IMR-90 (cell line): ENCODE measurements around the gene MICU1. TPM values are rescaled to one million over a fixed set of nuclear protein-coding genes. Genes with fewer than 3 reads are reported as not detected.

Experiments
- ATAC-seq: fragments of 200-7000 bp; cut with Tn5 transposase; 2 replicates; pipeline ENCODE4 v1.9.1; 2020; ENCODE audit warnings: low read depth, mild to moderate bottlenecking, moderate library complexity
- BruUV-seq: library from RNA; stranded (reverse); fragments of 400-500 nt; replicated peaks from 2 replicates; lab custom pipeline; 2021; lab: Mats Ljungman, UMichigan
- CTCF ChIA-PET: fragments of 300-600 bp; formaldehyde crosslinking; extraction: SDS; loops from one replicate; lab custom pipeline; 2021; ENCODE audit warnings: antibody characterized with exemption; lab: Yijun Ruan, JAX
- POLR2A ChIA-PET: fragments of 300-600 bp; sonication (Branson Sonifier 250); formaldehyde crosslinking; loops from one replicate; lab custom pipeline; 2022; ENCODE audit warnings: antibody characterized with exemption; ENCODE audit not compliant: unreplicated experiment; lab: Charles Lee
- DNase-seq: peaks from one replicate; pipeline ENCODE4 v3.0.0; 2013
- H2AFZ ChIP-seq: replicated peaks from 2 replicates; pipeline ENCODE3; 2013; ENCODE audit warnings: low read length, mild to moderate bottlenecking; ENCODE audit not compliant: poor library complexity
- H2AK5ac ChIP-seq: 2 replicates; pipeline ENCODE4 v1.6.1; 2013; ENCODE audit warnings: low read depth, low read length, inconsistent platforms
- H2AK9ac ChIP-seq: replicated peaks from 2 replicates; pipeline ENCODE3; 2013; ENCODE audit warnings: mild to moderate bottlenecking, low read depth, low read length, moderate library complexity; ENCODE audit not compliant: poor library complexity
- H2BK120ac ChIP-seq: 2 replicates; pipeline ENCODE4 v1.6.1; 2013; ENCODE audit warnings: low read depth, low read length, inconsistent platforms
- H2BK15ac ChIP-seq: 3 replicates; pipeline ENCODE4 v1.6.1; 2013; ENCODE audit warnings: low read depth, low read length, inconsistent platforms
- H2BK20ac ChIP-seq: 2 replicates; pipeline ENCODE4 v1.6.1; 2013; ENCODE audit warnings: low read depth, mild to moderate bottlenecking, inconsistent platforms, low read length, moderate library complexity
- H2BK5ac ChIP-seq: 2 replicates; pipeline ENCODE4 v1.6.1; 2013; ENCODE audit warnings: mild to moderate bottlenecking, low read depth, low read length, inconsistent platforms; ENCODE audit not compliant: poor library complexity, severe bottlenecking
- H3K14ac ChIP-seq: replicated peaks from 2 replicates; pipeline ENCODE4 v1.6.1; 2013; ENCODE audit warnings: low read depth, low read length, inconsistent platforms
- H3K18ac ChIP-seq: 2 replicates; pipeline ENCODE4 v1.6.1; 2013; ENCODE audit warnings: low read depth, low read length, control low read depth
- H3K23ac ChIP-seq: 2 replicates; pipeline ENCODE4 v1.6.1; 2013; ENCODE audit warnings: low read depth, low read length, inconsistent platforms
- H3K27ac ChIP-seq: 2 replicates; pipeline ENCODE4 v1.5.1; 2013; ENCODE audit warnings: mild to moderate bottlenecking, control low read depth, low read length; ENCODE audit not compliant: insufficient read depth
- H3K27me3 ChIP-seq: 2 replicates; pipeline ENCODE4 v1.6.1; 2013; ENCODE audit warnings: low read length; ENCODE audit not compliant: control insufficient read depth, insufficient read depth
- H3K36me3 ChIP-seq: 2 replicates; pipeline ENCODE4 v1.6.1; 2013; ENCODE audit warnings: low read length, mixed read lengths; ENCODE audit not compliant: control insufficient read depth, insufficient read depth
- H3K4ac ChIP-seq: 2 replicates; pipeline ENCODE4 v1.6.1; 2013; ENCODE audit warnings: low read depth, low read length, inconsistent platforms
- H3K4me1 ChIP-seq: 2 replicates; pipeline ENCODE4 v1.6.1; 2013; ENCODE audit warnings: low read length, mixed read lengths; ENCODE audit not compliant: control insufficient read depth, insufficient read depth
- H3K4me2 ChIP-seq: 2 replicates; pipeline ENCODE4 v1.6.1; 2013; ENCODE audit warnings: low read depth, mild to moderate bottlenecking, control low read depth, low read length, moderate library complexity
- H3K4me3 ChIP-seq: 2 replicates; pipeline ENCODE4 v1.5.1; 2013; ENCODE audit warnings: low read depth, mild to moderate bottlenecking, control low read depth, low read length, moderate library complexity; ENCODE audit not compliant: insufficient read depth
- H3K56ac ChIP-seq: 2 replicates; pipeline ENCODE4 v1.6.1; 2013; ENCODE audit warnings: low read length, inconsistent platforms; ENCODE audit not compliant: insufficient read depth; ENCODE audit errors: extremely low read depth
- H3K79me1 ChIP-seq, 2 experiments: 2 replicates each; pipeline ENCODE4 v1.6.1; 2013; ENCODE audit warnings: low read length in 2 of 2, inconsistent platforms in 1 of 2, low read depth in 1 of 2
- H3K9ac ChIP-seq: 2 replicates; pipeline ENCODE4 v1.6.1; 2013; ENCODE audit warnings: low read depth, low read length, control low read depth
- H3K9me1 ChIP-seq: 2 replicates; pipeline ENCODE4 v1.6.1; 2013; ENCODE audit warnings: low read length, inconsistent platforms; ENCODE audit not compliant: insufficient read depth
- H3K9me3 ChIP-seq: 2 replicates; pipeline ENCODE4 v1.6.1; 2013; ENCODE audit warnings: low read length; ENCODE audit not compliant: control insufficient read depth, insufficient read depth
- H4K20me1 ChIP-seq: 2 replicates; pipeline ENCODE4 v1.6.1; 2013; ENCODE audit warnings: low read length, inconsistent platforms; ENCODE audit not compliant: insufficient read depth
- H4K5ac ChIP-seq: 2 replicates; pipeline ENCODE4 v1.6.1; 2013; ENCODE audit warnings: mild to moderate bottlenecking, low read depth, low read length, control low read depth
- H4K8ac ChIP-seq, 2 experiments: 2 replicates each; pipeline ENCODE4 v1.6.1; 2013; ENCODE audit warnings: low read depth in 2 of 2, low read length in 2 of 2, control low read depth in 1 of 2, inconsistent platforms in 1 of 2
- H4K91ac ChIP-seq: 2 replicates; pipeline ENCODE4 v1.6.1; 2013; ENCODE audit warnings: low read depth, low read length, inconsistent platforms; ENCODE audit not compliant: insufficient read depth
- BHLHE40 ChIP-seq: fragments of 150-350 bp; IDR thresholded peaks from 2 replicates; pipeline ENCODE4 v1.6.1; 2016; ENCODE audit warnings: mild to moderate bottlenecking, low read depth, low read length
- CEBPB ChIP-seq: IDR thresholded peaks from 2 replicates; pipeline ENCODE4 v1.6.1; 2012; ENCODE audit warnings: low read depth, low read length, improper control_type of control experiment
- CHD1 ChIP-seq: IDR thresholded peaks from 2 replicates; pipeline ENCODE4 v1.6.1; 2012; ENCODE audit warnings: low read depth, low read length, improper control_type of control experiment
- CTCF ChIP-seq: conservative IDR thresholded peaks from 2 replicates; pipeline ENCODE4 v1.5.1; 2012; ENCODE audit warnings: mild to moderate bottlenecking, low read depth, low read length, improper control_type of control experiment
- FOS ChIP-seq: fragments of 150-350 bp; IDR thresholded peaks from 2 replicates; pipeline ENCODE4 v1.6.1; 2016; ENCODE audit warnings: low read depth, low read length
- MXI1 ChIP-seq: IDR thresholded peaks from 2 replicates; pipeline ENCODE4 v1.6.1; 2012; ENCODE audit warnings: low read depth, mild to moderate bottlenecking, low read length, moderate library complexity, borderline replicate concordance
- RAD21 ChIP-seq: IDR thresholded peaks from 2 replicates; pipeline ENCODE4 v1.6.1; 2012; ENCODE audit warnings: low read length, improper control_type of control experiment
- RCOR1 ChIP-seq: IDR thresholded peaks from 2 replicates; pipeline ENCODE4 v1.6.1; 2012; ENCODE audit warnings: mild to moderate bottlenecking, low read length, improper control_type of control experiment; ENCODE audit not compliant: insufficient replicate concordance
- RFX5 ChIP-seq: IDR thresholded peaks from 2 replicates; pipeline ENCODE4 v1.8.0; 2012; ENCODE audit warnings: low read depth, mild to moderate bottlenecking, low read length, moderate library complexity
- USF2 ChIP-seq: fragments of 150-350 bp; IDR thresholded peaks from 2 replicates; pipeline ENCODE4 v1.6.1; 2017; ENCODE audit warnings: mild to moderate bottlenecking, antibody characterized with exemption, low read length, low read depth
- WGBS, 2 experiments: methylation state at CpG; one replicate each; pipeline versions ENCODE4 v1.1.5 to v1.1.7; 2013; ENCODE audit warnings: missing lambda C conversion rate in 2 of 2; ENCODE audit not compliant: insufficient read length in 1 of 2; ENCODE audit errors: extremely low coverage in 2 of 2; 5-methylcytosine and 5-hydroxymethylcytosine counted together
- dilution Hi-C: fragments of 300-500 bp; cut with HindIII; formaldehyde crosslinking; loops from one replicate; pipeline ENCODE4 v1.14.3; 2018; ENCODE audit warnings: low sequenced_read_pairs; ENCODE audit not compliant: unreplicated experiment
- in situ Hi-C: fragments of 300-500 bp; cut with MboI; formaldehyde crosslinking; loops from 3 replicates; pipeline ENCODE4 v1.14.3; 2019; ENCODE audit warnings: low sequenced_read_pairs, inconsistent platforms, mixed read lengths
- intact Hi-C: fragments of 100-400 bp; cut with micrococcal nuclease; formaldehyde crosslinking; loops from 2 replicates; pipeline ENCODE4 v1.10.0; 2022
- polyA plus RNA-seq, 3 experiments: library from polyadenylated mRNA; depleted of rRNA; stranded (reverse); fragments of >200 nt; gene quantifications; 2 replicates each; pipeline ENCODE4 v1.2.3, GENCODE V29; 2012; ENCODE audit warnings: low replicate concordance in 1 of 3
- total RNA-seq: library from RNA; depleted of rRNA; stranded (reverse); fragments of >200 nt; gene quantifications from 2 replicates; pipeline ENCODE4 v1.2.3, GENCODE V29; 2012

Gene MICU1
- total and polyA plus RNA-seq, 2 of the 4 experiments (the other 2 are of a cell fraction) = 43.6 to 44.7 TPM

- Histone ChIP-seq H3K9me3 (no peaks in the 10 kb centered on the region), H3K23ac (no peak overlapping the region), H3K4ac (no peak overlapping the region), H2BK5ac (no peak overlapping the region), H3K9ac (no peak overlapping the region), H4K91ac (no peak overlapping the region), H2BK20ac (no peak overlapping the region), H2AK5ac (no peak overlapping the region), H3K27ac (no peak overlapping the region), H3K9me1 (no peaks in the 10 kb centered on the region; the same call in 1 of the 2 replicates), H3K4me3 (no peak overlapping the region), H3K27me3 (no peaks in the 10 kb centered on the region), H3K36me3 (peaks cover 4% of the 10 kb centered on the region; the same call in 1 of the 2 replicates), H3K4me1 (no peaks in the 10 kb centered on the region), H2AK9ac (no peak overlapping the region), H3K18ac (no peak overlapping the region), H4K20me1 (no peaks in the 10 kb centered on the region), H2AFZ (no peak overlapping the region), H3K4me2 (no peak overlapping the region), H3K79me1 (no peaks in the 10 kb centered on the region; a peak in 1 of 4 replicates), H4K8ac (no peak overlapping the region), H3K56ac (no peak overlapping the region), H4K5ac (no peak overlapping the region), H2BK120ac (no peak overlapping the region), H2BK15ac (no peak overlapping the region), H3K14ac (no peak overlapping the region)
- intact Hi-C loops (no loop called here), dilution Hi-C loops (no loop called here), in situ Hi-C loops (no loop called here)
- ATAC-seq (no peak), DNase-seq (no peak)
- CTCF ChIA-PET = no interaction called here
- no CpG with 5 or more reads among the region's 3 CpGs for WGBS, 2 experiments
- POLR2A ChIA-PET = interaction anchor here (0.6 kb wide), 1 partner anchor 93 kb away, joined by 3 read pairs; no protein-coding TSS in a partner anchor
- TF ChIP-seq RAD21 (no peak), RFX5 (no peak), CTCF (no peak), USF2 (no peak), CEBPB (no peak), FOS (no peak), CHD1 (no peak), BHLHE40 (no peak), MXI1 (no peak), RCOR1 (no peak)
- no TSS peak for BruUV-seq
Measured at GRCh38 chr10:72484521-72484920, 141.4 kb downstream of the MICU1 start.
